ENCODE results near the gene TECPR1. TPM values are rescaled to one million over a fixed set of nuclear protein-coding genes. Genes with fewer than 3 reads are reported as not detected.

TECPR1 gene
- total RNA-seq, 2 experiments from 2014 or later: 29.8 to 36.7 TPM

GRCh38 chr7:98178762-98179490 lies 73.1 kb downstream of the TECPR1 start:
- intact Hi-C loops (cut with micrococcal nuclease): no loop called here
- Mint-ChIP-seq H3K36me3 (ENCODE audit: low read depth) (no peaks in the 10 kb centered on the region), H3K4me3 (no peak overlapping the region), H3K9me3 (no peaks in the 10 kb centered on the region), H3K27me3 (ENCODE audit: low read depth) (no peaks in the 10 kb centered on the region), H3K4me1 (ENCODE audit: low read depth) (no peaks in the 10 kb centered on the region), H3K27ac (no peak overlapping the region)
- CTCF ChIA-PET: interaction anchor here (1.2 kb wide), 1 partner anchor 157 kb away, joined by 4 read pairs; no protein-coding TSS in a partner anchor
- DNase-seq: no peak

- intact Hi-C loops (cut with micrococcal nuclease): no loop called here
- Mint-ChIP-seq H3K4me3 (no peak overlapping the region), H3K27ac (no peak overlapping the region), H3K9me3 (no peaks in the 10 kb centered on the region), H3K4me1 (ENCODE audit: low read depth) (no peaks in the 10 kb centered on the region), H3K36me3 (ENCODE audit: low read depth) (no peaks in the 10 kb centered on the region), H3K27me3 (ENCODE audit: low read depth) (no peaks in the 10 kb centered on the region)
- no peak for DNase-seq
- CTCF ChIA-PET: interaction anchor here (1.2 to 3.7 kb wide), 2 partner anchors 11 to 156 kb away, joined by 4 to 24 read pairs; no protein-coding TSS in a partner anchor
Measured at GRCh38 chr7:98178321-98178720, 73.7 kb downstream of the TECPR1 start.

DNA sequence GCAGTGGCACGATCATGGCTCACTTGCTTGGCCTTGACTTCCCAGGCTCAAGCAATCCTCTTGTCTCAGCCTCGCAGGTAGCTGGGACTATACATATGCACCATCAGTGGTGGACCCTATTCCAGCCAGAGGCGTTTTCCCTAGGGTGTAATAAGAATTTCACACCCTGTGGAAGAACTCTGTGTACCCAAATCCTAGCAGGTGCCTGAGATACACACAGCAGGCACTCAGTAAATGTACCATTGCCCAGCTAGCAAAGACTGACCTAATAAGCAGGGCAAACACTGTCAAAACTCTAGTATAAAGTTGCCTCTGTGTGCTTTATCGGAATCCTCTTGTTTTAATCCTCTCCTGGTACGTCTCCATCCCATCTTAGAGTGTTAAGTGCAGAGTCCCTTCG lies 74.5 kb downstream of the TECPR1 start:
- intact Hi-C loops (cut with micrococcal nuclease): no loop called here
- CTCF ChIA-PET: interaction anchor here (1.2 to 3.7 kb wide), 2 partner anchors 10 to 155 kb away, joined by 4 to 24 read pairs; no protein-coding TSS in a partner anchor
- Mint-ChIP-seq H3K27ac (no peak overlapping the region), H3K4me3 (no peak overlapping the region), H3K27me3 (ENCODE audit: low read depth) (no peaks in the 10 kb centered on the region), H3K36me3 (ENCODE audit: low read depth) (peaks cover 2% of the 10 kb centered on the region), H3K9me3 (no peaks in the 10 kb centered on the region), H3K4me1 (ENCODE audit: low read depth) (no peaks in the 10 kb centered on the region)
- no peak for DNase-seq

DNA sequence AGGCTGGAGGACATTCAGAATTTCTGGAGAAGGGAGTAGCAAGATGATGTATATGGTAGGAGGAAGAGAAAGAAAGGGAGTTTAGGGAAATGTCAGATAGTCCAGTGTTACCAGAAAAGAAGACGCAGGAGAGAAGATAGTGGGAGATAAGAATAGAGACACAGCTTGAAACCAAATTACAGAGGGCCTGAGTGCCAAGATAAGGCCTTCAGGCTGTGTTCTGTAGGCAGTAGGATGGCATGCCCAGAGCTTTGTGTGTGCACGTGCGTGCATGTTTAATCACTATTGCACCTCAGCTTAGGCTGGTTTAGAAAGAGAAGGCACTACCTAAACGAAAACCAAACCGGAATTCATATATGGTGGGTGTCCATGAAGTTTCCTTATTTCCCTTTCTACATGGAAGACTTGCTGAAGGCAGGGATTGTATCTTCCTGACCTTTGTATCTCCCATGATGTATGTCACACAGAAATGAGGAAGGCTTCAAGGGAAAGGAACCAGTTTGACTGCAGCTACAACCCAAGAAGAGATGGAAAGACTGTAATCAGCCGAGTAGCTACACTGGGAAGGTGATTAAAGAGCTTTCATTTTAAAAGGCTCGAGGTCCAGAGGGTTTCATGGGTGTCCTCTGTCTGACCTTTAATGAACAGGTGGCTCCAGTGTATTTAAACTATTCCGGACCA lies 76.6 kb downstream of the TECPR1 start:
- H3K9me3 Mint-ChIP-seq: no peaks in the 10 kb centered on the region
- no peaks in the 10 kb centered on the region for H3K27me3 Mint-ChIP-seq (ENCODE audit: low read depth)
- no peak for DNase-seq
- no peak overlapping the region for H3K4me3 Mint-ChIP-seq
- H3K27ac Mint-ChIP-seq: no peak overlapping the region
- no peaks in the 10 kb centered on the region for H3K4me1 Mint-ChIP-seq (ENCODE audit: low read depth)
- peaks cover 4% of the 10 kb centered on the region for H3K36me3 Mint-ChIP-seq (ENCODE audit: low read depth)
- CTCF ChIA-PET: interaction anchor here (1.2 to 3.7 kb wide), 2 partner anchors 8 to 154 kb away, joined by 3 to 24 read pairs; no protein-coding TSS in a partner anchor
- intact Hi-C loops (cut with micrococcal nuclease): loop anchor here (1.0 kb wide), 1 partner anchor 27 kb away; no protein-coding TSS in a partner anchor

GRCh38 chr7:98174334-98175259 lies 77.4 kb downstream of the TECPR1 start:
- Mint-ChIP-seq H3K4me1 (ENCODE audit: low read depth) (no peaks in the 10 kb centered on the region), H3K27ac (no peak overlapping the region)

GRCh38 chr7:98171449-98171848 lies 80.6 kb downstream of the TECPR1 start:
- Mint-ChIP-seq H3K4me1 (ENCODE audit: low read depth) (peaks cover 9% of the 10 kb centered on the region), H3K9me3 (no peaks in the 10 kb centered on the region), H3K36me3 (ENCODE audit: low read depth) (peaks cover 4% of the 10 kb centered on the region), H3K27me3 (ENCODE audit: low read depth) (no peaks in the 10 kb centered on the region), H3K27ac (no peak overlapping the region), H3K4me3 (no peak overlapping the region)
- CTCF ChIA-PET: interaction anchor here (10.0 kb wide), 1 partner anchor 149 kb away, joined by 223 read pairs; no protein-coding TSS in a partner anchor
- DNase-seq: no peak
- intact Hi-C loops (cut with micrococcal nuclease): no loop called here

More at GRCh38 chr7:98174334-98175259, 77.4 kb downstream of the TECPR1 start:
- Mint-ChIP-seq H3K36me3 (ENCODE audit: low read depth) (peaks cover 4% of the 10 kb centered on the region), H3K4me3 (no peak overlapping the region), H3K27me3 (ENCODE audit: low read depth) (no peaks in the 10 kb centered on the region), H3K9me3 (no peaks in the 10 kb centered on the region)
- CTCF ChIA-PET: interaction anchor here (0.7 to 3.7 kb wide), 4 partner anchors 7 to 154 kb away, joined by 3 to 24 read pairs (median 3); partner anchors contain the start of gene LMTK2
- no peak for DNase-seq
- intact Hi-C loops (cut with micrococcal nuclease): loop anchor here (1.0 kb wide), 1 partner anchor 28 kb away; no protein-coding TSS in a partner anchor

- H3K4me3 Mint-ChIP-seq: no peak overlapping the region
- intact Hi-C loops (cut with micrococcal nuclease): no loop called here
- CTCF ChIA-PET: interaction anchor here (10.0 kb wide), 1 partner anchor 149 kb away, joined by 223 read pairs; no protein-coding TSS in a partner anchor
- H3K36me3 Mint-ChIP-seq (ENCODE audit: low read depth): peaks cover 4% of the 10 kb centered on the region
- peaks cover 11% of the 10 kb centered on the region for H3K4me1 Mint-ChIP-seq (ENCODE audit: low read depth)
- no peak overlapping the region for H3K27ac Mint-ChIP-seq
- no peak for DNase-seq
- H3K27me3 Mint-ChIP-seq (ENCODE audit: low read depth): no peaks in the 10 kb centered on the region
- no peaks in the 10 kb centered on the region for H3K9me3 Mint-ChIP-seq
Measured at GRCh38 chr7:98170966-98171365, 81.1 kb downstream of the TECPR1 start.

DNA sequence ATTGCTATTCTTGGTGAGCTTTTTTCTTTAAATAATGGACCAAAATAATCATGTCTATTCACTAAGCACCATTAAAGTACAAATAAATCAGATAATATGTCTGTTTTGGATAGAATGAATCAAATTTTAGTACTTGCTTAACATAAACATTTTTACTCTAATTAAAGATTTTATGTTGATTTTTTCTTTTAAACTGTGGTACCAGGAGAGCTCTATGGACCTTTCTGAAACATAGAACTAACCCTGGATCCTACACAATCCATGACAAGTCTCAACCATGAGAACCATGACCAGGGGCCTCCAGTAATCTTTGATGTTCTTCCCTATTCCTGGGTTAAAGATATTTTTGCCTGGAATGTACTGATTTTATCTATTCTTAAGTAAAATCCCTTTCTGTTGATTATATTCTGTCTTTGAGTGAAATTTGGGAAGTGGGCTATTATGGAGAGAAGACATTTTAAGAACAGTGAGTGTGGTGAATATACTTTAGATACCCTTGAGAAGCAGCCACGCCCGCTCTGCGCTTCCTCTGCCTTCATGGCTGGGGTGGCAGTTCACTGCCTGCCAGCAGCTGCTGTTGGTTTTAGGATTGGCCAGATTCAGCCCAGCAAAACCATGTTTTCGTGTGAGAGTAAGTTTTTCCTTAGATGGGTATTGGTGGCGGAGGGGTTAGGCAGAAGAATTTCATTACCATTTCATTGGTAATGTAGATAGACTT lies 83.0 kb downstream of the TECPR1 start:
- Mint-ChIP-seq H3K4me3 (no peak overlapping the region), H3K27ac (no peak overlapping the region), H3K27me3 (ENCODE audit: low read depth) (no peaks in the 10 kb centered on the region), H3K36me3 (ENCODE audit: low read depth) (peaks cover 4% of the 10 kb centered on the region), H3K9me3 (no peaks in the 10 kb centered on the region), H3K4me1 (ENCODE audit: low read depth) (peaks cover 11% of the 10 kb centered on the region)
- no peak for DNase-seq
- CTCF ChIA-PET: interaction anchor here (0.6 to 10.0 kb wide), 32 partner anchors 8 to 322 kb away, joined by 3 to 223 read pairs (median 5); partner anchors contain the start of gene LMTK2
- intact Hi-C loops (cut with micrococcal nuclease): loop anchor here (1.0 to 2.0 kb wide), 3 partner anchors 63 to 198 kb away; partner anchors contain the start of gene LMTK2

DNA sequence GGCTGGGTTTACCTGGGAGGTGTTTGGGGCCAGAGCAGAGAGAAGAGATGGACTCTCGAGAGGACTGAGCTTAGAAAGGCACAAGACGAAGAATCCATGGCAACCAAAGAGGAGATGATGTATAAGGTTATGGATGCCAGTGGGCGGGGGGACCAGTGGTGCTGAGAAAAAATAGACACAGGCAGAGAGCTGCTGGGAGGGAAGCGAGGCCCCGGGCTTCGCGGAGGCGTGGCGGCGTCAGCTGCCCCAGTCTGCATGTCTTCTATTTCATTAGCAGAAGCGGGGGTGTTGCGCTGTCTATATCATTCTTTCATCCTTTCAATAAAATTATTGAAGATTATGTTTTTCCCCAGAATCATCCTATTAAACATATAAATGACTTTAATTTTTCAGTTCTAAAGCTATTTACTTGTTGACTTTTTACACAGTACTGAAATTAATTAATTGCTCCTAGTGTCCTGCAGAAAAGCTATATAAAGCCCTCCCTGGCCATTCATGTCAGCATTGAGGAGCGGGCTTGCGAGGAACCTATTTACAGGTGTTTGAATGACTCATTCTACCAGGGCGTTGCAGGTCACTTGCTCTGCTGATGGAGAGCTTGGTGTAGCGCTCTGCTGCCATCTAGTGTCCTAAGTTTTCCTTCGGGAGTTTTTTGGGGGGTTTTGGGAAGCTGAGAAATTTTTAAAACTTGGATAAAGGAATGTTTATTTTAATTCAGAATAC lies 83.7 kb downstream of the TECPR1 start:
- CTCF ChIA-PET: interaction anchor here (0.5 to 10.0 kb wide), 32 partner anchors 8 to 192 kb away, joined by 3 to 223 read pairs (median 5); partner anchors contain the start of gene LMTK2
- intact Hi-C loops (cut with micrococcal nuclease): loop anchor here (1.0 to 2.0 kb wide), 3 partner anchors 62 to 198 kb away; partner anchors contain the start of gene LMTK2
- Mint-ChIP-seq H3K27ac (no peak overlapping the region), H3K4me3 (no peak overlapping the region), H3K9me3 (no peaks in the 10 kb centered on the region), H3K4me1 (ENCODE audit: low read depth) (peaks cover 11% of the 10 kb centered on the region), H3K36me3 (ENCODE audit: low read depth) (peaks cover 4% of the 10 kb centered on the region), H3K27me3 (ENCODE audit: low read depth) (no peaks in the 10 kb centered on the region)
- peak; percentile 81 for DNase-seq

DNA sequence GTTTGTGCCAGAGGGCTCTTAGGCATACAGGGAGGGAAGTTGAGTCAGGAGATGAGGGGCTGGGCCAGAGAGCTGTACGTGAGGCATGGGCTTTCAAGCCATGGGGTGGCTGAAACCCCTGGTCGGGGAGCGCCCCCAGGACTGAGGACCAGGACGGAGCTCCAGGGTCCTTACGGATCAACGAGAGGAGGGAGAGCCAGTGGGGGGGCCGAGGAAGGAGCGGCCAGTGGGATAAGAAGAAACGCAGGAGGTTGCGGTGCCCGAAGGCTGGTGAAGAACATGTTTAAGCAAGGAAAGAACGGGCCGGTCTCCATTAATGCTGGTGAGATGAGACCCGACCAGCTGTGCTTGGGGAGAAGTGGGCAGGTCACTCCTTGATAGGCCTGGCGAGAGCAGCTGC lies 84.4 kb downstream of the TECPR1 start:
- CTCF ChIA-PET: interaction anchor here (1.0 to 10.0 kb wide), 15 partner anchors 9 to 191 kb away, joined by 3 to 223 read pairs (median 8); partner anchors contain the start of gene LMTK2
- DNase-seq: no peak
- Mint-ChIP-seq H3K4me3 (no peak overlapping the region), H3K27me3 (ENCODE audit: low read depth) (no peaks in the 10 kb centered on the region), H3K4me1 (ENCODE audit: low read depth) (peaks cover 11% of the 10 kb centered on the region), H3K9me3 (no peaks in the 10 kb centered on the region), H3K27ac (no peak overlapping the region), H3K36me3 (ENCODE audit: low read depth) (peaks cover 2% of the 10 kb centered on the region)
- intact Hi-C loops (cut with micrococcal nuclease): loop anchor here (1.0 to 2.0 kb wide), 3 partner anchors 61 to 197 kb away; partner anchors contain the start of gene LMTK2

All from activated naive CD4-positive, alpha-beta T cell treated with anti-CD3 and anti-CD28 coated beads for 36 hours (primary cell).